Fibroblast of skin of abdomen (primary cell): Measurements from ENCODE around the gene SNF8. TPM values are rescaled to one million over a fixed set of nuclear protein-coding genes. Genes with fewer than 3 reads are reported as not detected.
A peak's percentile ranks its signal among the peaks of the same experiment; 100 is the strongest.
"Not testable (repeated sequence)": the region's sequence is repeated elsewhere in the genome, so short reads cannot be mapped to it uniquely, and the experiment has no call there.

Experiments
- DNase-seq: peaks from one replicate; pipeline ENCODE4 v3.0.0-alpha.2; 2013
- polyA plus RNA-seq, 2 experiments: library from polyadenylated mRNA; unstranded; fragments of 120-200 nt; gene quantifications; one replicate each; pipeline ENCODE4 v1.2.1, GENCODE V29; 2013; ENCODE audit not compliant: insufficient read length in 2 of 2

Gene SNF8, protein sequence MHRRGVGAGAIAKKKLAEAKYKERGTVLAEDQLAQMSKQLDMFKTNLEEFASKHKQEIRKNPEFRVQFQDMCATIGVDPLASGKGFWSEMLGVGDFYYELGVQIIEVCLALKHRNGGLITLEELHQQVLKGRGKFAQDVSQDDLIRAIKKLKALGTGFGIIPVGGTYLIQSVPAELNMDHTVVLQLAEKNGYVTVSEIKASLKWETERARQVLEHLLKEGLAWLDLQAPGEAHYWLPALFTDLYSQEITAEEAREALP
- 126 TPM for polyA plus RNA-seq (2013, experiment 1 of 2; ENCODE audit: insufficient read length)
- polyA plus RNA-seq (2013, experiment 2 of 2; ENCODE audit: insufficient read length): 132 TPM

DNA sequence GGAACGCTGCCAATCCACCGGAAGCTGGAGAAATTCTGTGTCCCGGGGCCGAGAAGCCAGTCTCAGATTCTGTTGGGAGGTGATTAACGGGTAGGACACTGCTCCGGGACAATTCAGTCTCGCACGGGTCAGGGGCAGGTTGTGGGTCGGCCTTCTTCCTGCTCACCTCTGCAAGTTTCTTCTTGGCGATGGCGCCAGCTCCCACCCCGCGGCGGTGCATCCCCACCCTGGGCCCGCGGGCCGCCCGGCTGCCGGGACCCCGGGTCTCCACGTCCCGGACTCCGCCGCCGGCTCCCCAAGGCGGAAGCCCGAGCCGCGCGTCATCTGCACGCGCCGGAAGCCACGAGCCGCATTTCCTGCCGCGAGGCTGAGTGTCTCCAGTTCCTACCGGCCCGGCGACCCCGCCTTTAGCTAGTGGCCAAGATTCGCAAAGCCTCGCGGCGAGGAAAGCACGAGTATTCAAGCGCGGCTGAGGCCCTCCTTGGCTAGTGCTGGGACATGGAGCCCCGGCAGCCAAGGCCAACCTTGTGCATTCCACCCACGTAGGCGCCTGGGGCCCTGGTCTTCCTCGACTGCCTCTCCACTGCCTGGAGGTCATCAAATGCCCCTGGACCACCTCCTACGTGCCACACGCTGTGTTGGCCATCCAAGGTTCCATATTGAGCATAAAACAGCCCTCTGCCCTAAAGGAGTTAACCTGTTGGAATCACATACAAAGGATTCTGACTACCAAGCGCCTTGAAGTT lies at the start of gene SNF8:
TSS of gene SNF8 (minus strand) at position 328 of the 746 bp plus-strand sequence. CDS start at position 220, 108 bp downstream.
- DNase-seq: peak; percentile 92

- no peak for DNase-seq
Observed at GRCh38 chr17:48993951-48994350, 49.3 kb upstream of the SNF8 start.

GRCh38 chr17:48993305-48993704 lies 48.7 kb upstream of the SNF8 start:
- no peak for DNase-seq

GRCh38 chr17:48992444-48992843 lies 47.8 kb upstream of the SNF8 start:
- DNase-seq: no peak

DNA sequence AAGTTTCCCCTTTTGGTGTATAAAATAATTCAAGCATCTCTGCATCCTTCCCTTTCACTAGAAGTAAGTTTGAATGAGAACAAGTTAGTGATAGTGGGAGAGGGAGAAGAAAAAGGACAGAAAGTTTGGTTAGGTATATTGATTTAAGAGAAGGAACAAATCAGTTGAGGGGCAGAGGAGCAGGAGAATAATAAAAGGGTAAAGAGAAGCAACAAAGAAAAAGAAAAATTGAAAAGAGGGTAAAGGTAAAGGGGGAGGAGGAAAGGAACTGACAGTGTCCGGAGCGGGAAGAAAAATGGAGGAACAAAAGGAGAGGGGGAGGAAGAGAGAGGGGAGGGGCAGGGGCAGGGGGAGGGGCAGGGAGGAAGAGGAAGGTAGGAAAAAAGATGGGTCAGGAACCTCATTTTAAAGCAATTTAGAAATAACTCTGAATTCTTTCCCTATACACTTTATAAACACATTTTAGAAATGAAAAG lies 46.3 kb upstream of the SNF8 start:
- no peak for DNase-seq

DNA sequence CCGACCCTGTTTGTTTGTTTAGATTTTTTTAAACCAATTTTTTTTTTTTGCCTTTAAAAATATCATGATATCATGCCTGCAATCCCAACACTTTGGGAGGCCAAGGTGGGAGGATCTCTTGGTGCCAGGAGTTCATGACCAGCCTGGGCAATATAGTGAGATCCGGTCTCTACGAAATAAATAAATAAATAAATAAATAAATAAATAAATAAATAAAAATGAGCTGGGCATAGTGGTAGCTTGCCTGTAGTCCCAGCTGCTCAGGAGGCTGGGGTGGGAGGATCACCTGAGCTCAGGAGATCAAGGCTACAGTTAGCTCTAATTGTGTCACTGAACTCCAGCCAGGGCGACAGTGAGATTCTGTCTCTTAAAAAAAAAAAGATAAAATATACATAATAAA lies 44.5 kb upstream of the SNF8 start:
- DNase-seq: no peak

DNA sequence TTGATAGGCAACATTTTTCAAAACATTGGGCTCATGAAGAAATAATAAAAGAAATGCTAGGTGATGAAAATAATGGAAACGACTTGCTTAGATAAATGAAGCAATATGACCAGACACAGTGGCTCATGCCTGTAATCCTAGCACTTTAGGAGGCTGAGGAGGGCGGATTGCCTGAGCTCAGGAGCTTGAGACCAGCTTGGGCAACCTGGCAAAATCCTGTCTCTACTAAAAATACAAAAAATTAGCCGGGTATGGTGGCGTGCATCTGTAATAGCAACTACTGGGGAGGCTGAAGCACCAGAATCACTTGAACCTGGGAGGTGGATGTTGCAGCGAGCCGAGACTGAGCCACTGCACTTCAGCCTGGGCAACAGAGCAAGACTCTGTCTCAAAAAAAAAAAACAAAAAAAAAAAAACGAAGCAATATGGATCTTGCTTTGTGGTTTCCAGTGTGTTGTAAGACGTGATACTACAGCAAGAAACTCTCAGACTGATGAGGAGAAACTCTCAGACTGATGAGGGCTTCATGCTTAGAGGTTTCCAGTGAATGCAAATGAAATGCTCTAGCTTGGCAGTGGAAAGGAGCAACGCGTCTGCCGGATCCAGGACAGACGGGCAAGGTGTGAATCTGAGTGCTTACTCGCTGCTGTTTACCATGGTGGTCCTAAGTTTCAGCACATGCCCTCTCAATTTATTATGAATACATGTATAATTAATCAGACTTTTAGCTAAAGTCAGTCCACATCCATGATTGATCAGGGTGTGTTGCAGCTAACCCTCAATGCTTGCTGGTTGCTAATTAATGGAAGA lies 41.0 kb upstream of the SNF8 start:
- DNase-seq: no peak

GRCh38 chr17:48981927-48982539 lies 37.4 kb upstream of the SNF8 start:
- no peak for DNase-seq

DNA sequence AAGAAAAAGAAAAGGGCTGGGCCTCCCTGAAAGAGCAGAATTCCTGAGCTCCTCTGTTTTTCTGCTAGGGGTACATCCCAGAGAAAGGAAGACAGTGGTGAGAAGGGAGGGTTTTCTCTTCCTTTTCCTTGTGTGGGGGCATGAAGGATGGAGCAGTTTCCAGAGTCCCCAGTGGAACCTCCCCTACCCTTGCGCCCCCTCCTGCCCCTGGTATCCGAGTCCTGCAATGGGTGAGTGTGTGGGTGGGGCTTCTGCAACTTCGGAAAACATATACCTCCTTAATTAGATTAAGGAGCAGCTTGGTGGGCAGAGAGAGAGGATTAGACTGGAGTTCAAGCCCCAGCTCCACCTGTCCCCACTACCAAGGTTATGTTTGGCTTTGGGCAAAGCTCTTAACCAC lies 29.2 kb upstream of the SNF8 start:
- no peak for DNase-seq

DNA sequence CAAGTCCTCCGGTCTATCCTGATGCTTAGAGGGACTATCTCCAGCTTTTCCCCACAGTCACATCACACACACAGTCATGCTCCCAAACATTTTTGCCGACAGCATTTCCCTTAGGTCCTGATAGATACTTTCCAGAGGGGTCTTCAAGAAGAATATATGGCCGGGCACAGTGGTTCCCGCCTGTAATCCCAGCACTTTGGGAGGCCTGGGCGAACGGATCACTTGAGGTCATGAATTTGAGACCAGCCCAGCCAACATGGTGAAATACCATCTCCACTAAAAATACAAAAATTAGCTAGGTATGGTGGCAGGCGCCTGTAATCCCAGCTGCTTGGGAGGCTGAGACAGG lies 28.1 kb upstream of the SNF8 start:
- DNase-seq: no peak

DNA sequence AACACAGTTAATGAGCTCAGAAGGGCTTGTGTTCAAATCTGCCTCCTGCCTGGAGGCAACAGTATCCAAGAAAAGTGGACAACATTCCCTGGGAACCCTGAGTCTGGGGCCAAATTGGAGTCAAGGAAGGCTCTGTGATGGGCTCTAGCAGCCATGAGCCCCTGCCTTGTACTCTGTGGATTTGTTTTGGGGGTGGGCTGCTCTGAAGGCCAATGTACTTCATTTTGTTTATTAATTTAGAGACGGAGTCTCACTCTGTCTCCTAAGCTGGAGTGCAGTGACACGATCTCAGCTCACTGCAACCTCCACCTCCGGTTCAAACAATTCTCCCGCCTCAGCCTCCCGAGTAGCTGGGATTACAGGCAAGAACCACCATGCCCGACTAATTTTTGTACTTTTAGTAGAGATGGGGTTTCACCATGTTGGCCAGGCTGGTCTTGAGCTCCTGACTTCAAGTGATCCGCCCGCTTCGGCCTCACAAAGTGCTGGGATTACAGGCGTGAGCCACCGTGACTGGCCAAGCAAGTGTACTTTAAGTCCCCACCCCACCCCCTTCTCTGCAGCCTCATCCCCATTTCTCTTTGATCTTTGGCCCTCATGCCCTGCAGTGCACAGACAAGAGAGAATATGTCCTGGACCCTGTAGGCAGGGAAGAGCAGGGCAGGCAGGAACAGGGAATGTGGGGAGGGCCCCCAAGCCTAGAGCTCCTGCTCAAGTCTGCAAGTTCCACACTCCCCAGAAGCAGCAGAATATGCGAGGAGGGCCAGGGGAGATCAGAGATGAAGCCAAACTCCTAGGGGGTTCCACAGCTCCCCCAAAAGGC lies 26.4 kb upstream of the SNF8 start:
- DNase-seq: no peak

DNA sequence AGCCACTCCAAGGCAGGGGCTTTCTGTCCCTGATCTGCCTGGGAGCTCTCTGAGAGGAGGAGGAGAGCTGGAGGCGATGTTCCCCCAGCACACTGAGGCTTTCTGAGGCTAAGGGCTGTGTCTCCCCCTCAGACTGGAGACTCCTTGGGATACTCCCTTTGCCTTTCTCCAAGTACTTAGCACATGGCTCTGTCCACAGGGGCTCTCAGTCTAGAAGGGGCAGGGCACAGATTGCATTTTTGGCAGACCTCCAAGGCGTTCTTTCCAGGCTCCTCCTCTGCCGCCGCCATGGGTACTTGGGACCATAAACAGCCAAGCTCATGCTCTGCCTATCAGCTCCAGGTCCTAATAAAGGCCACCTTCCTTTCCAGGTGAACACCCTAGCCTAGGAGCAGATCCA lies 25.6 kb upstream of the SNF8 start:
- DNase-seq: peak; percentile 47

GRCh38 chr17:48961516-48962233 lies 17.0 kb upstream of the SNF8 start:
- DNase-seq: peak; percentile 62

- no peak for DNase-seq
Observed at GRCh38 chr17:48960834-48961515, 16.3 kb upstream of the SNF8 start.

DNA sequence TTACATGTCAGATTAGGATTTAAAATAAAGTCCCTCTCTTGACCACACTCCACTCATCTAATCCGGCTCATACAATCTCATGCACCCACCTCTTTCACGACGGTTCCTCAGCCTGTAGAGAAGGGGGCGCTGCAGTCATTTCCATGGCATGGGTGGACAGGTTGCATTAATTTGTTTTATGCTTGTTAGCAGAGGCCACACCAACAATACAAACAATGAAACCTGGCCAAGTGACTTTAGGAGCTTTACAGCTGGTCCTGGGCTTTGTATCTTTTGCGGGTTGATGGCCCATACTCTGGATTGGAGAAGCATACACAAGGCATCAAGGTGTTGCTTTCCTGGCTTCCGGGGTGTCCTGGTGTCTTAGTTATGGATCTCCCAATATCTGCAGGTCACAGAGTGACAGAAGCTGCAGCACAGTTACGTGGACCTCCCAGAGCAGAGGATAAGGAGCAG lies 9.7 kb upstream of the SNF8 start:
- DNase-seq: peak; percentile 60

GRCh38 chr17:48952904-48953303 lies 8.3 kb upstream of the SNF8 start:
- no peak for DNase-seq

- no peak for DNase-seq
Observed at GRCh38 chr17:48951572-48951971, 6.9 kb upstream of the SNF8 start.

DNA sequence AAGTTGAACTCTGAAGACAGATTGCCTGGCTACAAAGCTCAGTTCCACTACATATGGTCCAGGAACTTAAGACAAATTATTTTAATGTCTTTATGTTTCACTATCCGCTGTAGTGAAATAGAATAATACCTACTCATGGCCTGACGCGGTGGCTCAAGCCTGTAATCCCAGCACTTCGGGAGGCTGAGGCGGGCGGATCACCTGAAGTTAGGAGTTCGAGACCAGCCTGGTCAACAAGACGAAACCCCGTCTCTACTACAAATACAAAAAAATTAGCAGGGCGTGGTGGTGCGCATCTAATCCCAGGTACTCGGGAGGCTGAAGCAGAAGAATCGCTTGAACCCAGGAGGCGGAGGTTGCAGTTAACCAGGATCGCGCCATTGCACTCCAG lies 614 bp upstream of the SNF8 start:
- not testable (repeated sequence) for DNase-seq

- DNase-seq: no peak
Observed at GRCh38 chr17:48933035-48933434, 11.6 kb downstream of the SNF8 start.

GRCh38 chr17:48930435-48930873 lies 14.2 kb downstream of the SNF8 start:
- DNase-seq: no peak
